ENCODE measurements around the gene MPO. TPM values are rescaled to one million over a fixed set of nuclear protein-coding genes. Genes with fewer than 3 reads are reported as not detected.
A peak's percentile ranks its signal among the peaks of the same experiment; 100 is the strongest.

The MPO gene
- polyA plus RNA-seq, 4 donors, result 1.6 to 7.6 (median 4.0) TPM

DNA sequence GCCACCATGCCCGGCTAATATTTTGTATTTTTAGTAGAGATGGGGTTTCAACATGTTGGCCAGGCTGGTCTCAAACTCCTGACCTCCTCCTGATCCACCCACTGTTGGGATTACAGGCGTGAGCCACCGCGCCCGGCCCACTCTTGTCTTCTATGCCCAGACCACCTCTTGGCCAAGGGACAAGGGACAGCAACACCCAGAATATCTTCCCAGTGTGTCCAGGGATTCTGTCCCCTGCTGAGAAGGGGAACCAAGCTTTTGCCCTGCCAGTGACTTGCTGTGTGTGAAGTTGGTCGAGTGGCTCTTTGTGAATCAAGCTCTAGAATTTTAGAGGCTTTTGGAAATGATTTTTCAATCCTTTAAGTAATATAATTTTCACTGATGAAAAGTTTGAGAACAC, 1.7 kb upstream of the MPO start:
- no peak for DNase-seq (ENCODE audit: low read depth in 4 of 4, low spot score in 3 of 4)

DNA sequence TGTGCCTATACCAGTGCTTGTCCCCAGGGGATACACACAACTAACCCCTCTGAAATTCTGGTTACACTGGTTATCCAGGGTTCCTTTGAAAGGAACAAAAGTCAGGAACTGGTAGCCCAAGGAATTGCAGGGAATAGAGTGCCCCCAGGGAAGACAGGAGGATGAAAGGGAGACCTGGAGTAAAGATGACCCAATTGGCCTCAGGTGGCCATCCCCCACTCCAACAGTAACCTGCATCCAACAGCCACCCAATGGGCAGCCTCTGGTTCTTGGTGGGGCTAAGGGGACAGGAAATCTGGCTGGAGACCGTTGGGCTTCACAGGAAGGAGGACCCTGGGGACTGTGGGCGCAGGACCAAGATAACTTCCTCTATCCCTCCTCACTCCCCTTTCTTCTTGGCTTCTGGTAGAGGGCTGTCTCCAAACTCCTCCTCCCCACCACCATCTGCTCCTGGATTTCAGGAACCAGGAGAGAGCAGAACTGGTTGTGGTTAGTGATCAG, 826 bp upstream of the MPO start:
- no peak for DNase-seq (ENCODE audit: low read depth in 4 of 4, low spot score in 3 of 4)

DNA sequence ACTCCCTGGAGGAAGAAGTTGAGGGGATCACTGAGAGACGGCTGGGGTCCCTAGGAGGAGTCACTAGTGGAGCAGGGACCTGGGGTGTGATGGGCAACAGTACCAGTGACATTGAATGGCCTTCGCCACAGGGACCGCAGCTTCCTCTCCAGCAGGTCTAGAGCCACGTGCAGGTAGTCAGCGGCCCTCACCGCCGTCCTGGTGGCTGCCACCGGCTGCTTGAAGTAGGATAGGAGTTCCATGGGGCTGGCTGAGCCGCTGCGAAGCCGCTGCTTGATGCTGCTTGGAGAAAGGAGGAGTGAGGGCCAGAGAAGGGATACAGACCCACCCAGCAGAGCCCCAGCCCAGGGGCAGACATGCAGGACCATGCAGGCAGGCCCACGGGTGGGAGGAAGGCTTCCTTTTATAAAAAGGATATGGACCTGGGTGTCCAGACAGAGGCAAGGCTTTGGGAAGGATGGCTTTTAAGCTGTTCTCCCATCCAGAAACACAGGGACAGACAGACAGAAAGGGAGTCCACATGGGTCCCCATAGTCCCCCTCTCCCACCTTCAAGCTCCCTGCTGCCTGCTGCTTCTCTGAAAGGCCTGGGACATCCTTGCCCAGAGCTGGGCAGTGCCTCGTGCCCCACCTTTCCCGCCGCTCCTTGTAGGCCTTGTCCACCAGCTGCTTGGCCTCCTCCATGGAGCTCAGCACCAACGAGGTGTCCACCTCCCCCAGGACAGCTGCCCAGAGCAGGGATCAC, 827 bp downstream of the MPO start:
- no peak for DNase-seq (ENCODE audit: low read depth in 4 of 4, low spot score in 3 of 4)

DNA sequence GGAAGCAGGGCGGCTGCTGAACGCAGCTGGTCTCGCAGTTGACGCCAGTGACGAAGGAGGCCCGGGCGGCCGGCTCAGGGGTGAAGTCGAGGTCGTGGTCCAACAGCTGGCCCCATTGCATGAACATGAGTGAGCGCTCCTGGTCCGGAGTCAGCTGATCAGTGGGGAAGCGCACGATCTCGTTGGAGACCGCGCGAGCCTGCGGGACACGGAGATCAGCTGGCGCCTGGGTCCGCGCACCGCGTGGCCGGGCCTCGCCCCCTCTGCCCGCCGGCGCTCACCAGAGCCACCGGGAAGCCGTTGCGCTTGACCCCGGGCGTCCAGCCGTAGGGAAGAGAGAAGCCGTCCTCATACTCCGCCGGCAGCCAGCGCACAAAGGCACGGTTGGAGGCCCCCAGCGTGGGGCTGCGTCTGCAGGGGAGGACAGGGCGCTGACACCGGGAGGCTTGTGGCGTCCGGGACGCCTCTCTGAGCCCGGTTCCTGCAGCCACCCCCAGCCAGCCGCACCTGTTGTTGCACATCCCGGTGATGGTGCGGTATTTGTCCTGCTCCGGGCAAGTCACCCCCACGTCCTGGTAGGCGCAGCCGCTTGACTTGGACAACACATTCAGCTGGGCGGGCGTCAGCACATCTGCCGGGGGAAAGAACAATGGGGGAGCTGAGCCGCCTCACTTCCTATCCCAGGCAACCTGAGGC, 1.6 kb downstream of the MPO start:
- DNase-seq (ENCODE audit: low read depth in 4 of 4, low spot score in 3 of 4), result peak; percentile 10 to 36 (median 24)

DNA sequence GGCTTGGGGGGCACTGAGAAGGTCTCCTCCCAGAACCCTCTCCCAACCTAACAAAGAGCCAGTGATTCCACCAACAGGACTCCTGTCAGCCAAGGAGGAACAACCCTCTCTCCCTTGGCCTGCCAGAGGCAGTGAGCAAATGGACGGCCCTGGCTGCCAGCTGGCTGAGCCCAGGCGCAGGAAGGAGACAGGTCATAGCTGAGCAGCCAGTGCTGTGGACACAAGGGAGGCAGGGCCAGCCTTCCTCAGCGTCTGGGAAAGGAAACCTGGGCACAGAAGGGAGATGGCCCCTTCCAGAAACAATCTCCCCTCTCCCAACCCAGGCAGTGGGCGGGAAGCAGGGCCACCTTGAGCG, 2.1 kb downstream of the MPO start:
- DNase-seq (ENCODE audit: low read depth in 4 of 4, low spot score in 3 of 4), result peak in 2 of 4 donors; percentile 1 to 2

DNA sequence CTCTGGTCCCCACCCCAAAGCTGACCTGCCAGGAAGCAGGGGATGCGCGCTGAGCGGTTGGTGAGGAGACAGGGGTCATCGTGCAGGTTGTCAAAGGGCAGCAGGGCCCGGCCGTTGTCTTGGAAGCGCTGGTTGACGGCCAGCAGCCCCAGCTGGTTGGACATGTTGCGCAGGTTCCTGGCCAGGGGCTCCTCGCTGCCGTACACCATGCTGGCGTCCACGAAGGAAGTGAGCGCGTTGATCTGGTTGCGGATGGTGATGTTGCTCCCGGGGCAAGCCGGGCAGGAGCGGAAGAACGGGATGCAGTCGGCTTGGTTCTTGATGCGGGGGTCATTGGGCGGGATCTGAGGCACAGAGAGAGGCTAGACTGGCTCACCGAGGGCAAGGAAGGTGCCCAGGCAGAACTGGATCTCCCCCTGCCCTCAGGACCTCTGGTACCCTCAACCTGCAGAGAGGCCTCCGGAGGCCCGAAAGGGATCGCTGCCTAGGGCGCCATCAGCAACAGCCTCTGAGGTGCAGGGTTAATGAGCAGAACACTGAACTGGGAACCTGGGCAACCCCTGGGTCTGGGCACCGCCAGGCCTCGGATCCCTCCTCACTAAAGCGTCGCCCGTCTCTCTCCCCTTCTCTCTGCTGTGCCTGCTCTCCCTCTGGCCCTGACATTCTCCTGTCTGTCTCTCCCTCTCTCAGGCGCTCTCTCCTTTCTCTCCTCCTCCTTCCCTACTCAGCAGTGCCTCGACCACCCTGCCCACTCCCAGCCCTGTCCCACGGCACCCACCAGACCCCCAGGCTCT, 2.7 kb downstream of the MPO start:
- no peak for DNase-seq (ENCODE audit: low read depth in 4 of 4, low spot score in 3 of 4)

DNA sequence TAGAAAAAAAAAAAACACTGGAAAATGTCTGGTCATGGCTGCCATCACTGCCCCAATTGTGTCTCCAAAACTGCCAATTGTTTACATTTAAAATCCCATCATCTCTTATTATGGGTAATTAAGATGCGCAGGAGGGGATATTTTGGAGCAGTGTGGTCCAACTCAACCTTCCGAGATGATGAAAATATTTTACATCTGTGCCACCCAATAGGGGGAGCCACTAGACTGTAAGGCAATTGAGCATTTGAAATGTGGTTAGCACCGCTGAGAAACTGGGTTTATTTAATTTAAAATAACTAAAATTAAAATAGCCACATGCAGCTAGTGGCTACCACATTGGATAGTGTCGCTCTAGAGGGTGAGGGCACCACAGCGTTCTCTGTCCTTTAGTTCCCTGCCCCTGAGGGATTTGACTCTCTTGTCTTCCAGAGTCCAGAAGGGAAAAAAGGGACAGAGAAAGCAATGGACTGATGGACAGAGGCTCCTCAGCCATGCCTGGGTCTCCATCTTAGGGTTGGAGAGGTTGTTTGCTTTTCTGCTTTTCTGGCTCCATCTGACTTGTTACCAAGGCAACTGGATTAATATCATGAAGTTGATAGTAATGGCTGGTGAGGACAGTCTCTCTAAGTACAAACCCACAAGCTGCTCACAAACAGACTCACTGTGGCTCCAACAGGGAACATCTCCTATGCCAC, 3.5 kb downstream of the MPO start:
- DNase-seq (ENCODE audit: low read depth in 4 of 4, low spot score in 3 of 4), result no peak

DNA sequence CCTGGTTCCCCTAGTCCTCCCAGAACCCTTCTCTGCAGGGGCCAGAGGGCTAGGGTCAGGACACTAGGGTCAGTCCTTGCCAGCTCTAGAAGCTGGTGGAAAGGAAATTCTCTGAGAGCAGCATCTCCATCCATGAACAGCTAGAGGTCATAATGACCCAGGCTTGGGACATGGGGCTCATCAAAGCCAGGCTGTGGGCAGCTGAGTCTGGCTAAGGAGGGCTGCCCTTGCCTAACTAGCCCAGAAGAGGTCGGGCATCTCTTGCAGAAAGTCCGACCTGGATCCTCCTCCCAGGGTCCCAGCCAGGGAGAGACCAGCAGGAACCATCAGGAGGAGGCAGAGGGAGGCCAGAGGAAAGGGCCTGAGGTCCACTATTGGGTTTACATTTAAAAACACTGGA, 4.3 kb downstream of the MPO start:
- no peak for DNase-seq (ENCODE audit: low read depth in 4 of 4, low spot score in 3 of 4)

DNA sequence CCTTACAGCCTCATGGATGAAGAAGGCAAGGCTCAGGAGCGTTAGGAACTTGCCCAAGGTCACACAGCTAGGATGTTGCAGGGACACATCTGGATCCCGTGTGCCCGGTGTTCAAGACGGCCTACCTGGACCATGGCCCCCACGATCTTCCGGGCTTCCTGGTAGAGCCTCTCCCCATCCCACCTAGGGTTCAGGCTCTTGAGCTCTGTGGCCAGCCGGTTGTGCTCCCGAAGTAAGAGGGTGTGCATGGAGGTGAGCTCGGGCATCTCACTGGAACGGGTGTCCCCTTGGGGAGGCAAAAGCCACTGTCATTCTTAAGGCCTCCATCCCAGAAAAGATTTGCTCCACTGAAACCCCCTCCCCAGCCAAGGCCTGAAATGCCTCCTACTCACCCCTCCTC, 5.3 kb downstream of the MPO start:
- no peak for DNase-seq (ENCODE audit: low read depth in 4 of 4, low spot score in 3 of 4)

DNA sequence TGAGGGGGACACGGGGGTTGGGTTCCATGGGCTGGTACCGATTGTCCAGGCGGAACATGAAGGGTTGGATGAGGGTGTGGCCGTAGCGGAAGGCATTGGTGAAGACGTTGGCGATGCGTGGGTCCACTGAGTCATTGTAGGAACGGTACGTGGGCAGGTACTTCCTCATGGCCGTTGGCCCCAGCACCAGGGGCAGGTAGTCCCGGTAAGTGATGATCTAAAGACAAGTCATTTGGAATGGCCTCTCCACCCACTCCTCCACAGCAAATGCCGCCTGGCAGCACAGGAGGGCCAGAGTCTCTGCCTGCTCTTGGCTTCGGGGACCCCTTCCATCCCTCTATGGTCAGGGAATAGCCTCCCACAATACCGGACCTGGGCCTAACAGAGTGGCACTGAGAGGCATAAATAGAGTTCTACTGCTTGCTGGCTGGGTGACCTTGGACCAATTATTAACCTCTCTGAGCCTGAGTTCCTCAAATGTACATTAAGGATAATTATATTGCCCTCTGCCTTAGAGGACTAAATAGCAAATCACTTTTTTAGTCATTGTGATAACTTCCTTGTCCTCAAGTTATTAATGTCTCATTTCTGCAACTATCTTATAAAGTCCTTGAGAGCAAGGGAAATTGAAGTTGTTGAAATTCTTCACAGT, 7.2 kb downstream of the MPO start:
- DNase-seq (ENCODE audit: low read depth in 4 of 4, low spot score in 3 of 4), result no peak

DNA sequence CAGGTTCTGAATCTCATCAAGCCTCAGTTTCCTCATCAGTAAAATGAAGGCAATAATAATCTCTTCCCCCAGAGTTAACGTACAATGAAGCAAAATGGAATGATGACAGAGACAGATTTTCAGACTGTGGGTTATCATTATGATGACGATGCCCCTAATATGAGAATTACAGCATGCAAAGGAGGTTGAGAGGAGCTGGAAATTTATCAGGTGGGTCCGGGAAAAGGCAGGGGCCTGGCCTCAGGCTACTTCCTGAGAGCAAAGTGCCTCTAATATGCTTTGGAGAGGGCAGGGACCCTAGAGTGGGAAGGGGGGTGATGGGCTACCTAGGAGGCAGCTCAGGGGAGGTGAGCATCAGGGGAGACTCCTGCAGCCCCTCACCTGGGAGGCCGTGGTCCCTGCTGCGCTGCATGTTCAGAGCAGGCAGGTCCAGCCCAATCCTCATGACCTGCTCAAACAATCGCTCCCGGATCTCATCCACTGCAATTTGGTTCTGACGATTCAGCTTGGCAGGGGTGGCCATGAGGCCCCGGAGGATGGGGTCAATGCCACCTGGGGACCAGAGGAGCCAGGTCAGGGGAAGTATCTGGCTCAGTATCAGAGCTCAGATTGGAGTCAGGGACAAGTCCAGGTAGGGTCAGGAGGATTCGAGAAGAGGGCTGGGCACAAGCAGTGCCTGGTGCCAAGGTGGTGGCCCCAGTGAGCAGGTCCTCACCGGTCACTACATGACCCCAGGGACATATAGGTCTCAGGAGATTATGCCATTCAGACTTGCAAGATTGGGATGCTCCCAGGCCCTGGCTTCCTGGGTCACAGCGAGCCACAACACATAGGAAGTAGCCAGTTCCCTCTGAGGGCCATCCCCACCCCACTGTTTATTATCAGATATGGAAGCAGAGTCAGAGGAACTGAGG, 8.1 kb downstream of the MPO start:
- no peak for DNase-seq (ENCODE audit: low read depth in 4 of 4, low spot score in 3 of 4)

DNA sequence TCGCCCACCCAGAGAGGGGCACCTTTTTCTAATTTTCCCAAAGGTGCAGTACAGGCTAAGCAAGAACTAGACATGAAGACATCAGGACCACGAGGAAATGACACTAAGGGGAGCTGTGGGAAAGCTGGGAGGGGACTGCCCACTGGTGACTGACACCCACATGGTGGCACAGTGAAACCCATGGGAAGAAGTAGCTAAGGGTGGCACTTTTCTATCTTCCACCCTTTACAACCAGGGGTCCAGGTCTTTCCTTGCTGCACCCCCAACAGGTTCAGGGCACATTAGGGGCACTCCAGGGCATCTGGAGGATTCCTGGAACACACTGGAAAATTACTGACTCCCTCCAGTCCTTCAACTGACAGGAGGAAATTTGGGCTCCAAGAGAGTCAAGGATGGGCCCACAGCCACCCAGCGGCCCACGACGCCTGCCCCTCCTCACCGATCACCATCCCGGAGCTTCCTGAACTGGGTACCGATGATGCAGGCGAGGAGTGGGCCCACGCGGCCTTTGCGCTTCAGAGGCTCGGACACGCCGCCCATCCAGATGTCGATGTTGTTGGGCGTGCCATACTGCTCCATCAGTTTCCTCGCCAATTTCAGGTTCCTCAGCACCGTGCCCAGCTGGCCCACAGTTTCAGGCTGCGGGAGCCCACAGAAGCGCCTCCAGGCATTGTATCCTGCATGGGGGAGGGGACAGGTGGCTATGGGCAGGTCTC, 9.4 kb downstream of the MPO start:
- DNase-seq (ENCODE audit: low read depth in 4 of 4, low spot score in 3 of 4), result no peak

DNA sequence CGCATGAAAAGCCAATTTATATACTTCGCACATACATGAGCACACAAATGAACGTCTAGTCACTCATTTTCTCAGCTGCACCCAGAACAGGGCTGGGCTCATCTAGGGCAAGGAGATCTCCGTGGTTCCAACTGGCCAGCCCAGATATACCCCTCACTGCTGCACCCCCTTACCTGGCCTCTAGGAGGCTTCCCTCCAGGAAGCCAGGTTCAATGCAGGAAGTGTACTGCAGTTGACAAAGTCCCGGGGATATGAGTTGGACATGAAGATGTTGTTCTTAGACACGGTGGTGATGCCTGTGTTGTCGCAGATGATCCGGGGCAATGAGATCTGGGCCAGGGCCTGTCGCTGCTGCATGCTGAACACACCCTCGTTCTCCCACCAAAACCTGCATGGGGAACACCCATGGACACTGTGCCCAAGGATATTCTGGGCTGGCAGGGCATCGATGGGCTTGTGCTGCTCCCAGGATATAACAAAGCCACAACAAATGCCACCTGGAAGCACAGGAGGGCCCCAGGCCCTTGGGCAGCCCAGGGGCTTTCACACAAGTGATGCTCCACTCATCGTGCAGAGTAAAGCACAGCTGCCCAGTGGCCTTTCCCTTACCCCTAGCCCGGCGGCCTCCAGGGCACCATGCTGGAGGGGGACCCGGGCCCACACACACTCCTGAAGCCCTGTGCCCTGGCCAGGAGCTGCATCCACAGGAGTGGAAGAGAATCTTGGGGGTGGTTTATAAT, 10.1 kb downstream of the MPO start:
- no peak for DNase-seq (ENCODE audit: low read depth in 4 of 4, low spot score in 3 of 4)

DNA sequence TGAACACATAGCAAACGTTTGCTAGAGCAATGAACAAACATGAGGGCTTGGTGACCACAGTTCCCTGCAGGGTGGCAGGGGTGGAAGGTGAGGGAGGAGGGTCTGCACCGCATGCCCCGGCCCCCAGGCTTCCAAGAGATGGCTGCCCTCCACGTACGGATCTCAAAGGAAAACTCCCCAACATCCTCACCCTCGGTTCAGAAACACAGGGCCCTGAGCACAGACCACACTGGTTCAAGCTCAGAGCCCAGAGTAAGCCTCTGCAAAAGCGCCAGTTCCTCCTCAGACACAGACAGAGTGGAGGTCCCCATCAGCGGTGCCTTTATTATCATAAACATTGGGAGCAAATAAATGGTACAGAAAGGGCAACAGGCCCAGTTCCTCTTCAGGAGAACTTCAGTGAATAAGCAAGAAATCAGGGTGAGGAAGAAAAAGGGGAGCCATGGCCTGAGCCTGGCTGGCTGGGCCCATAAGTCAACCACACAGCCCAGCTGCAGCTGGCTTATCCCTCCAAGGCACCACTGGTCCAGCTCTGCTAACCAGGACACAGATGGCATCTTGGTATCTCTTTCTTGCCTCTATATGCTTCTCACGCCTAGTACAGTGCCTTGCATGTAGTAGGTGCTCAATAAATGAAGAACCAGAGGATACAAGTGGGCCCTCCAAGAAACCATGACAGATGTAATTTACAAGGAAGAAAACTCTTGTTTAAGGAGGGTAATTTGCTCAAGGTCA, 11.0 kb downstream of the MPO start:
- DNase-seq (ENCODE audit: low read depth in 4 of 4, low spot score in 3 of 4), result no peak

DNA sequence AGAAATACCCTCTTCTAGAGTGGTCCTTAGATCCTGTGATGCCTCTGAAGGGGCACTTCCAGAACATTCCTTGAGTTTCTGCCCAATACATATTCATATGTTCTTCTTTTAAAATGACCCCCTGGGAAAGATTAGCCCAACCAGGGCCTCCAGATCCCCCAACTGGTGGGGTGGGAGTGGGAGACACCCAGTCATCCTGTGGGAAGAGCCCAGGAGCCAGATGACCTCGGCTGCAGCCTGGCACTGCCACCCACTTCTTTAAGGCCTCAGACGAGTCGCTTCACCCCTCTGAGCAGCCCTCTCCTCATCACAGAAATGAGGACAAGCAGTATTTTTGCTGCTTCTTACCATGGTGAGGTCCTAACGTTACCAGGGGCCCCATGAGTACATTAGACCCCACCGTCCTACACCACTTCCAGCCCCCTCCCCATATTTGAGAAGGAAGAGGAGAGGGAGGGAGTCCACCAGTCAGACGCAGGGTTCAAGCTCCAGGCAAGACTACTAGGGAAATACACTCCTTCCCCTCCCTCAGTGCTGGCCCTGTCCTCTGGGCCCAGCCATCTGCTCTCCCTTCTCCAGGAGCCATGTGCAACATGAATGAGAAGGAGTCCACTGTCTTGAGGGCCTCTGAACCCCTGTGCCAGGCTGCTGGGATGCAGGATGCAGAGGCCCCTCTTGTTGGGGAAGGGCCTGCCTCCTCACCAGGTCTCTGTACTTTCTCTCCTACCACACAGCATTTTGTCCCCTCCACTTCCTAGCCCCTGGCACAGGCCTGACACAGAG, 11.8 kb downstream of the MPO start:
- DNase-seq (ENCODE audit: low read depth in 4 of 4, low spot score in 3 of 4), result no peak

DNA sequence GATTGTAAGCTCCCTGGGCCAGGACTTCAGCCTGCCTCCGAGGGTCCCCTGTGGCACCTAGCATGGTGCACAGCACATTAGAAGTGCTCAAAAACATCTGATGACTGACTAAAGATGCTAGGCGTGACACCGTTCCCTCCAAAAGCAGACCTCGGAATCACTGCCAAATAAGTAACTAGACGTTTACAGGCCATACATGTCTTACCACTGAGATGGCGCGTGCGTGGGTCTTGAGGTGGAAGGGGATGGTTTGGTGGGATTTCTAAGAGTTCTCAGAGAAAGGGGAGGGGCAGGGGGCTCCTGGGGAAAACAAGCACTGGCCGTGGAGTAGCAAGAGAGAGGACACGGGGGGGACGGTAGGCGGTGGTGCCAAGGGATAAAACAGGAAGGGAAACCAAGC, 12.4 kb downstream of the MPO start:
- no peak for DNase-seq (ENCODE audit: low read depth in 4 of 4, low spot score in 3 of 4)

Measured in left renal pelvis (tissue), 4 donors.